Transverse colon (tissue), 4 donors: ENCODE data around the gene CRLF2. TPM values are rescaled to one million over a fixed set of nuclear protein-coding genes. Genes with fewer than 3 reads are reported as not detected.
"Not testable (repeated sequence)": the region's sequence is repeated elsewhere in the genome, so short reads cannot be mapped to it uniquely, and the experiment has no call there.

Experiments
- DNase-seq: peaks from one replicate; pipeline ENCODE4 v3.0.0-alpha.2; 2019
- H3K27ac ChIP-seq, 4 donors: fragments of 200-600 bp; sonication (generic); 2 replicates each; pipeline ENCODE4 v1.5.1; 2016 to 2018; ENCODE audit warnings: inconsistent platforms in 4 of 4
- H3K27me3 ChIP-seq: fragments of 200-600 bp; sonication (generic); 2 replicates; pipeline ENCODE4 v1.5.1; 2017; ENCODE audit warnings: inconsistent platforms
- H3K36me3 ChIP-seq, 4 donors: fragments of 200-600 bp; sonication (generic); 2 replicates each; pipeline ENCODE4 v1.5.1; 2017 to 2019; ENCODE audit warnings: inconsistent platforms in 4 of 4
- H3K4me1 ChIP-seq, 4 donors: fragments of 200-600 bp; sonication (generic); 2 replicates each; pipeline ENCODE4 v1.5.1; 2017 to 2020; ENCODE audit warnings: inconsistent platforms in 4 of 4
- H3K4me3 ChIP-seq, 4 donors: fragments of 200-600 bp; sonication (generic); 1 replicate in 1 of 4; 2 replicates in 3 of 4; pipeline versions ENCODE4 v1.5.1 to v1.6.1; 2017 to 2019; ENCODE audit warnings: inconsistent platforms in 4 of 4
- H3K9me3 ChIP-seq, 2 donors: fragments of 200-600 bp; sonication (generic); 2 replicates each; pipeline ENCODE4 v1.5.1; 2017 to 2019; ENCODE audit warnings: inconsistent platforms in 2 of 2
- CTCF ChIP-seq, 5 experiments: fragments of 200-600 bp in 3 of 5; fragments of 450-650 bp in 2 of 5; sonication (generic) in 3 of 5; IDR thresholded peaks; 1 replicate in 2 of 5; 2 replicates in 3 of 5; pipeline ENCODE4 v1.5.1; 2016 to 2017; ENCODE audit warnings: antibody characterized with exemption in 5 of 5, inconsistent platforms in 3 of 5, mild to moderate bottlenecking in 2 of 5, moderate library complexity in 1 of 5
- EP300 ChIP-seq: sonication (generic); formaldehyde crosslinking; IDR thresholded peaks from one replicate; pipeline ENCODE4 v1.6.1; 2017; ENCODE audit warnings: antibody characterized with exemption, low read depth
- POLR2A ChIP-seq: fragments of 450-650 bp; IDR thresholded peaks from one replicate; pipeline ENCODE4 v1.6.1; 2016; ENCODE audit warnings: antibody characterized with exemption, mild to moderate bottlenecking, moderate library complexity
- POLR2AphosphoS5 ChIP-seq, 3 donors: sonication (generic); formaldehyde crosslinking; IDR thresholded peaks; one replicate each; pipeline ENCODE4 v1.6.1; 2016; ENCODE audit warnings: antibody characterized with exemption in 3 of 3
- WGBS, 2 donors: methylation state at CpG; one replicate each; pipeline ENCODE4 v1.1.5; 2018; ENCODE audit warnings: low coverage in 1 of 2; 5-methylcytosine and 5-hydroxymethylcytosine counted together
- in situ Hi-C, 4 donors: fragments of 200-750 bp; cut with MboI; loops; one replicate each; pipeline versions ENCODE4 v1.15.0 to v1.15.1; 2017; ENCODE audit warnings: low sequenced_read_pairs in 3 of 4, low pct_ligation_motif_present in 1 of 4, low pct_unique_long_range_greater_than_20kb in 1 of 4
- intact Hi-C: fragments of 100-400 bp; cut with DNase I; formaldehyde crosslinking; loops from one replicate; pipeline ENCODE4 v1.15.1; 2023; ENCODE audit warnings: low total_unique reads
- total RNA-seq, 4 donors: library from RNA; depleted of rRNA; stranded (reverse); fragments of >200 nt; gene quantifications; one replicate each; pipeline ENCODE4 v1.1.0, GENCODE V29; 2016

CRLF2 gene
- total RNA-seq, 4 donors from 2014 or later: 0.41 to 15.0 TPM; not detected in 2

DNA sequence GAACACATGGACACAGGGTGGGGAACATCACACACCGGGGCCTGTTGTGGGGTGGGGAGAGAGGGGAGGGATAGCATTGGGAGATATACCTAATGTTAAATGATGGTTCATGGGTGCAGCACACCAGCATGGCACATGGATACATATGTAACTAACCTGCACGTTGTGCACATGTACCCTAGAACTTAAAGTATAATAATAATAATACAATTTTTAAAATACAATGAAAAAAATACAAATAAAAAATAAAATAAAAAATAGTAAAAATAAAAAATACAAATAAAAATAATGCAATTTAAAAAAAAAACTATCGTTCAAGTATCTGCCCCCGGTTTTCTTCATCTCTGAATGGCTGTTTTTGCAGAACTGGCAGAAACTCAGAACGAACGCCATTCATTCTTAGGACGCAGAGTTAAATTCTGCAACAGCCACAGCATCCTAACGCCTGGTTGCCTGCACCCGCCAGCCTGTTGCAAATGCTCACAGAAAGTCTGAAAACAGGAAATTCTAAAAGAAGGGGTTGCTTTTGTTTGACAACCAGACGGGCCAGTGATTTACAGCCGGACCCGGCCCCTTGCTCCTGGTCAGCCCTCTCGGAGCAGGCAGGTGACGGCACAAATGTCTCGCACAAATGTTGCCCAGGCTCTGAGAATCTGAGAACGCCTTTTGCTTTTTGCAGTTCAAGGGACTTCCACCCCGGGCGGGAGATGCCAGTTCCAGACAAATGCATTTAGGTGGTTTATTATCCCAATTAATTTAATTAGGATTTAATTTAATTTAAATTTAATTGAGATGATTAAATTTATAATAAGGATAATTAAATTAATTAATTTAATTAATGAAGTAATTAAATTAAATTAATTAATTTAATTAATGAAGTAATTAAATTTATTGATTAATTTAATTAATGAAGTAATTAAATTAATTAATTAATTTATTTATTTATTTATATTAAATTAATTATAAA is 47.8 kb downstream of the CRLF2 start:
- peaks cover 5% of the 10 kb centered on the region for H3K27me3 ChIP-seq
- TF ChIP-seq POLR2AphosphoS5 (IDR thresholded peaks at IDR 0.05): no peak
- no peak for TF ChIP-seq POLR2A
- no peak for TF ChIP-seq CTCF (IDR thresholded peaks at IDR 0.05)
- TF ChIP-seq EP300: no peak
- DNase-seq: no peak
- in situ Hi-C loops (no loop called here), intact Hi-C loops (no loop called here)
- H3K9me3 ChIP-seq: no peaks in the 10 kb centered on the region
- H3K27ac ChIP-seq: no peak overlapping the region
- no peaks in the 10 kb centered on the region for H3K36me3 ChIP-seq
- H3K4me3 ChIP-seq: no peak overlapping the region
- H3K4me1 ChIP-seq: no peaks in the 10 kb centered on the region
- WGBS, 2 donors: 25 to 29% methylated on average over 18 of the region's 18 CpGs

DNA sequence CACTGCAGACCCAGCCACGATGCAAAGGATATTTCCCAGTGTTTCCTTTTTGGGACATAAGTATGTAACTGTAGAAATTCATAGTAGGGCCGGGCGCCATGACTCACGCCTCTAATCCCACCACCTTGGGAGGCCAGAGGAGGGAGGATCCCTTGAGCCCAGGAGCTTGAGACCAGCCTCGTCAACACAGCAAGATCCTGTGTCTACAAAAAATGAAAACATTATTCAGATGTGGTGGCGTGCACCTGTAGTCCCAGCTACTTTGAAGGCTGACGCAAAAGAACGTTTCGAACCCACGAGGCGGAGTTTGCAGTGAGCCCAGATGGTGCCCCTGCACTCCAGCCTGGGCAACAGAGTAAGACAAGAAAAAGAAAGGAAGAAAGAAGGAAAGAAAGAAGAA is 49.2 kb downstream of the CRLF2 start:
- intact Hi-C loops (no loop called here), in situ Hi-C loops (no loop called here)
- no peaks in the 10 kb centered on the region for H3K36me3 ChIP-seq
- no peak overlapping the region for H3K27ac ChIP-seq
- H3K4me1 ChIP-seq: no peaks in the 10 kb centered on the region
- no peak for DNase-seq
- H3K4me3 ChIP-seq: no peak overlapping the region
- 70% methylated on average over 7 to 11 of the region's 11 CpGs for WGBS, 2 donors
- peaks cover 5% of the 10 kb centered on the region for H3K27me3 ChIP-seq
- TF ChIP-seq CTCF (IDR thresholded peaks at IDR 0.05) (no peak), EP300 (no peak), POLR2A (no peak), POLR2AphosphoS5 (IDR thresholded peaks at IDR 0.05) (no peak)
- H3K9me3 ChIP-seq: no peaks in the 10 kb centered on the region

DNA sequence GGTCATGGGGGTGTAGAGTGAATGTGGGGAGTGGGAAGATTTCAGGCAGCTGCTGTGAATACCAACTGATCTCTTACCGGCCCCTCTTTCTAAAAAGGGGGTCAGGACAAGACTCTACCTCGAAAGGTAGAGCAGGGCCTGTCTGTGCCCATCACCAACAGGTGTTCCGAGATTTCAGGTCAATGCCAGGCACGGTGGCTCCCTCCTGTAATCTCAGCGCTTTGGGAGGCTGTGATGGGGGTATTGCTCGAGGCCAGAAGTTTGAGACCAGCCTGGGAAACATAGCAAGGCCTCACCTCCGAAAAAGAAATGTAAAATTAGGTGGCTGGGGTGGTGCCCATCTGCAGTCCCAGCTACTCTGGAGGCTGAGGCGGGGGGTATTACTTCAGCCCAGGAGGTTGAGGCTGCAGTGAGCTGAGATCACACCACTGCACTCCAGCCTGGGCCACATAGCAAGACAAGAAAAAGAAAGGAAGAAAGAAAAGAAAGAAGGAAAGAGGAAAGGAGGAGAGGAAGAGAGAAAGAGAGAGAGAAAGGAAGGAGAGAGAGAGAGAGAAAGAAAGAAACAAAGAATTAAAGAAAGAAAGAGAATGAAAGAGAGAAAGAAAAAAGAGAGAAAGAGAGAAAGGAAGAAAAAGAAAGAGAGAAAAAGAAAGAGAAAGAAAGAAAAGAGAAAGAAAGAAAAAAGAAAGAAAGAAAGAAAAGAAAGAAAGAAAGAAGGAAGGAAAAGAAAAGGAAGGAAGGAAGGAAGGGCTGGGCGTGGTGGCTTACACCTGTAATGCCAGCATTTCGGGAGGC is 50.1 kb downstream of the CRLF2 start:
- TF ChIP-seq EP300 (no peak), POLR2AphosphoS5 (IDR thresholded peaks at IDR 0.05) (no peak)
- H3K9me3 ChIP-seq: no peaks in the 10 kb centered on the region
- intact Hi-C loops (no loop called here), in situ Hi-C loops (no loop called here)
- H3K27ac ChIP-seq: no peak overlapping the region
- no peak for DNase-seq
- no peak overlapping the region for H3K4me3 ChIP-seq
- 58 to 74% methylated on average over 4 to 10 of the region's 10 CpGs for WGBS, 2 donors
- H3K27me3 ChIP-seq: peaks cover 5% of the 10 kb centered on the region
- no peaks in the 10 kb centered on the region for H3K36me3 ChIP-seq
- no peaks in the 10 kb centered on the region for H3K4me1 ChIP-seq

- Histone ChIP-seq H3K4me3 (no peak overlapping the region), H3K36me3 (no peaks in the 10 kb centered on the region), H3K4me1 (no peaks in the 10 kb centered on the region), H3K27me3 (peaks cover 2% of the 10 kb centered on the region), H3K9me3 (no peaks in the 10 kb centered on the region), H3K27ac (no peak overlapping the region)
- intact Hi-C loops: no loop called here
- TF ChIP-seq CTCF (IDR thresholded peaks at IDR 0.05) (no peak), EP300 (no peak), POLR2A (no peak), POLR2AphosphoS5 (IDR thresholded peaks at IDR 0.05) (no peak)
- DNase-seq: no peak
- in situ Hi-C loops: no loop called here
Observed at GRCh38 chrX:1159548-1159947, 52.9 kb downstream of the CRLF2 start.

DNA sequence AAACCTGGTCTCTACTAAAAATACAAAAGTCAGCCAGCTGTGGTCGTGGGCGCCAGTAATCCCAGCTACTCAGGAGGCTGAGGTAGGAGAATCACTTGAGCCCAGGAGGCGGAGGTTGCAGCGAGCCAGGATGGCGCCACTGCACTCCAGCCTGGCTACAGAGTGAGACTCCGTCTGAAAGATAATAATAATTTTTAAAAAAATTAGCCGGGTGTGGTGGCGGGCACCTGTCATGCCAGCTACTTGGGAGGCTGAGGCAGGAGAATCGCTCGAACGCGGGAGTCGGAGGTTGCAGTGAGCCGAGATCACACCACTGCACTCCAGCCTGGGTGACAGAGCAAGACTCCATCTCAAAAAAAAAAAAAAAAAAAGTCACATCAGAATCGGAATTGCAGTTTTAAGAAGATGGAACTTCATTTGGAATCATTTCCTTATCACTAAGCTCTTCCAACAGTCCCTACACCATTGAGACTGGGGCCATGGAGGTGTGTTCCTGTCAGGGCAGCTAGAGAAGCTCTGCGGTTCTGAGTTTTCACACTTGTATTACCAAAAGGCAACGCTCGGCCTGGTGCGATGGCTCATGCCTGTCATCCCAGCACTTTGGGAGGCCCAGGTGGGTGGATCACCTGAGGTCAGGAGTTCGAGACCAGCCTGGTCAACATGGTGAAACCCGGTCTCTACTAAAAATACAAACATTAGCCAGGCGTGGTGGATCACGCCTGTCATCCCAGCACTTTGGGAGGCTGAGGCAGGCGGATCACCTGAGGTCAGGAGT is 55.6 kb downstream of the CRLF2 start:
- H3K36me3 ChIP-seq, H3K27me3 ChIP-seq, H3K4me3 ChIP-seq, H3K27ac ChIP-seq, in situ Hi-C loops, intact Hi-C loops, H3K4me1 ChIP-seq, H3K9me3 ChIP-seq, DNase-seq: not testable (repeated sequence)
- WGBS, 2 donors: 85 to 88% methylated on average over 12 to 24 of the region's 24 CpGs
